Neuron (in vitro differentiated cells): ENCODE data around the gene ADH1B.
"Not testable (repeated sequence)": the region's sequence is repeated elsewhere in the genome, so short reads cannot be mapped to it uniquely, and the experiment has no call there.

Experiments used
- H2AFZ ChIP-seq: one replicate; pipeline ENCODE4 v1.6.1; 2013; ENCODE audit warnings: low read depth, mild to moderate bottlenecking, inconsistent platforms, low read length, moderate library complexity
- H3K27me3 ChIP-seq: one replicate; pipeline ENCODE4 v1.6.1; 2013; ENCODE audit warnings: low read length; ENCODE audit not compliant: insufficient read depth
- H3K36me3 ChIP-seq: one replicate; pipeline ENCODE4 v1.6.1; 2013; ENCODE audit warnings: low read length; ENCODE audit not compliant: insufficient read depth
- H3K4me1 ChIP-seq: one replicate; pipeline ENCODE4 v1.6.1; 2013; ENCODE audit warnings: low read length; ENCODE audit not compliant: insufficient read depth
- H3K4me3 ChIP-seq: 2 replicates; pipeline ENCODE4 v1.5.1; 2013; ENCODE audit warnings: mild to moderate bottlenecking, low read length, moderate library complexity
- H3K9me3 ChIP-seq: one replicate; pipeline ENCODE4 v1.6.1; 2013; ENCODE audit warnings: low read length

The ADH1B gene

GRCh38 chr4:99321241-99322191 lies at the start of gene ADH1B:
Gene ADH1B, minus strand, starts transcription at chr4:99321401. Its CDS starts 70 bp downstream, at chr4:99321331.
- H3K4me3 ChIP-seq: no peak within 1 kb of the TSS
- H2AFZ ChIP-seq: no peak within 1 kb of the TSS
- no peaks in the 10 kb centered on the region for H3K9me3 ChIP-seq
- H3K27me3 ChIP-seq: no peaks in the 10 kb centered on the region
- no peaks in the 10 kb centered on the region for H3K4me1 ChIP-seq
- no peaks in the 10 kb centered on the region for H3K36me3 ChIP-seq

- not testable (repeated sequence) for H2AFZ ChIP-seq, H3K4me1 ChIP-seq, H3K4me3 ChIP-seq, H3K9me3 ChIP-seq, H3K36me3 ChIP-seq, H3K27me3 ChIP-seq
These were observed 46.6 kb upstream of the ADH1B start for GRCh38 chr4:99367817-99368216.

GRCh38 chr4:99366491-99366890 lies 45.3 kb upstream of the ADH1B start:
- Histone ChIP-seq H3K27me3 (no peaks in the 10 kb centered on the region), H2AFZ (no peak overlapping the region), H3K36me3 (no peaks in the 10 kb centered on the region), H3K4me1 (no peaks in the 10 kb centered on the region), H3K9me3 (no peaks in the 10 kb centered on the region), H3K4me3 (no peak overlapping the region)

GRCh38 chr4:99362768-99363167 lies 41.6 kb upstream of the ADH1B start:
- Histone ChIP-seq H3K4me1 (no peaks in the 10 kb centered on the region), H3K4me3 (no peak overlapping the region), H3K27me3 (no peaks in the 10 kb centered on the region), H3K36me3 (no peaks in the 10 kb centered on the region), H2AFZ (no peak overlapping the region), H3K9me3 (no peaks in the 10 kb centered on the region)

GRCh38 chr4:99361899-99362275 lies 40.7 kb upstream of the ADH1B start:
- Histone ChIP-seq H3K36me3 (no peaks in the 10 kb centered on the region), H3K9me3 (no peaks in the 10 kb centered on the region), H3K4me1 (no peaks in the 10 kb centered on the region), H3K4me3 (no peak overlapping the region), H2AFZ (no peak overlapping the region), H3K27me3 (no peaks in the 10 kb centered on the region)

GRCh38 chr4:99361268-99361898 lies 40.2 kb upstream of the ADH1B start:
- no peaks in the 10 kb centered on the region for H3K4me1 ChIP-seq
- no peaks in the 10 kb centered on the region for H3K27me3 ChIP-seq
- no peak overlapping the region for H3K4me3 ChIP-seq
- no peak overlapping the region for H2AFZ ChIP-seq
- no peaks in the 10 kb centered on the region for H3K36me3 ChIP-seq
- no peaks in the 10 kb centered on the region for H3K9me3 ChIP-seq

GRCh38 chr4:99359480-99360204 lies 38.4 kb upstream of the ADH1B start:
- Histone ChIP-seq H3K9me3 (no peaks in the 10 kb centered on the region), H3K4me1 (no peaks in the 10 kb centered on the region), H2AFZ (no peak overlapping the region)

GRCh38 chr4:99357948-99358347 lies 36.7 kb upstream of the ADH1B start:
- Histone ChIP-seq H3K36me3 (no peaks in the 10 kb centered on the region), H3K4me3 (no peak overlapping the region), H2AFZ (no peak overlapping the region), H3K27me3 (no peaks in the 10 kb centered on the region), H3K4me1 (no peaks in the 10 kb centered on the region), H3K9me3 (no peaks in the 10 kb centered on the region)

More at GRCh38 chr4:99359480-99360204, 38.4 kb upstream of the ADH1B start:
- Histone ChIP-seq H3K36me3 (no peaks in the 10 kb centered on the region), H3K4me3 (no peak overlapping the region), H3K27me3 (no peaks in the 10 kb centered on the region)

- no peaks in the 10 kb centered on the region for H3K4me1 ChIP-seq
- no peaks in the 10 kb centered on the region for H3K9me3 ChIP-seq
- H2AFZ ChIP-seq: no peak overlapping the region
- no peak overlapping the region for H3K4me3 ChIP-seq
- no peaks in the 10 kb centered on the region for H3K27me3 ChIP-seq
- no peaks in the 10 kb centered on the region for H3K36me3 ChIP-seq
These were observed 35.8 kb upstream of the ADH1B start for GRCh38 chr4:99356992-99357391.

- H3K9me3 ChIP-seq, H3K4me1 ChIP-seq, H3K27me3 ChIP-seq: not testable (repeated sequence)
These were observed 34.9 kb upstream of the ADH1B start for GRCh38 chr4:99356149-99356548.

GRCh38 chr4:99352602-99353537 lies 31.7 kb upstream of the ADH1B start, which contains the start of gene ADH1C:
Gene ADH1C, minus strand, starts transcription at chr4:99352746. Its CDS starts 71 bp downstream, at chr4:99352675.
- Histone ChIP-seq H2AFZ (no peak within 1 kb of the TSS), H3K36me3 (no peaks in the 10 kb centered on the region), H3K4me1 (no peaks in the 10 kb centered on the region), H3K4me3 (no peak within 1 kb of the TSS), H3K27me3 (no peaks in the 10 kb centered on the region), H3K9me3 (no peaks in the 10 kb centered on the region)

More at GRCh38 chr4:99356149-99356548, 34.9 kb upstream of the ADH1B start:
- not testable (repeated sequence) for H3K36me3 ChIP-seq, H2AFZ ChIP-seq, H3K4me3 ChIP-seq

GRCh38 chr4:99351487-99351886 lies 30.3 kb upstream of the ADH1B start:
- H2AFZ ChIP-seq: no peak overlapping the region
- H3K27me3 ChIP-seq: no peaks in the 10 kb centered on the region
- H3K4me3 ChIP-seq: no peak overlapping the region
- H3K9me3 ChIP-seq: no peaks in the 10 kb centered on the region
- H3K4me1 ChIP-seq: no peaks in the 10 kb centered on the region
- H3K36me3 ChIP-seq: no peaks in the 10 kb centered on the region
